ENCODE results near the gene XRCC2.

- no peak for TF ChIP-seq EP300 (conservative IDR thresholded peaks at IDR 0.05; ENCODE audit: poor library complexity, severe bottlenecking)
- TF ChIP-seq POLR2AphosphoS5 (IDR thresholded peaks at IDR 0.05), result no peak
- TF ChIP-seq REST (IDR thresholded peaks at IDR 0.05; ENCODE audit: borderline replicate concordance), result no peak
- no peak for TF ChIP-seq RAD21 (conservative IDR thresholded peaks at IDR 0.05)
Observed at GRCh38 chr7:152654971-152655370, 21.0 kb downstream of the XRCC2 start.

Data from neural cell (in vitro differentiated cells).